Mesendoderm (in vitro differentiated cells): ENCODE measurements around the gene CRYBB1.

Source experiments
- DNase-seq: peaks from one replicate; pipeline ENCODE4 v3.0.0; 2013
- H2AK5ac ChIP-seq: 2 replicates; pipeline ENCODE4 v1.6.1; 2013; ENCODE audit warnings: low read length, inconsistent platforms
- H2BK120ac ChIP-seq: 2 replicates; pipeline ENCODE4 v1.6.1; 2013; ENCODE audit warnings: low read depth, mild to moderate bottlenecking, low read length, moderate library complexity, mixed read lengths
- H2BK15ac ChIP-seq: replicated peaks from 2 replicates; pipeline ENCODE4 v1.6.1; 2013; ENCODE audit warnings: low read depth, mild to moderate bottlenecking, moderate library complexity
- H2BK5ac ChIP-seq: 2 replicates; pipeline ENCODE4 v1.6.1; 2013; ENCODE audit warnings: low read length, inconsistent platforms
- H3K18ac ChIP-seq: 2 replicates; pipeline ENCODE4 v1.6.1; 2013; ENCODE audit warnings: mild to moderate bottlenecking, low read length, mixed read lengths
- H3K23ac ChIP-seq: one replicate; pipeline ENCODE4 v1.6.1; 2013; ENCODE audit warnings: low read length
- H3K27ac ChIP-seq: 2 replicates; pipeline ENCODE4 v1.5.1; 2013; ENCODE audit warnings: low read depth, mild to moderate bottlenecking, inconsistent platforms, low read length, moderate library complexity
- H3K27me3 ChIP-seq: 2 replicates; pipeline ENCODE4 v1.6.1; 2013; ENCODE audit warnings: low read length, control low read depth, mild to moderate bottlenecking, inconsistent platforms; ENCODE audit not compliant: insufficient read depth, poor library complexity
- H3K36me3 ChIP-seq: 2 replicates; pipeline ENCODE4 v1.6.1; 2013; ENCODE audit warnings: low read length, inconsistent platforms; ENCODE audit not compliant: control insufficient read depth, insufficient read depth
- H3K4ac ChIP-seq: one replicate; pipeline ENCODE4 v1.6.1; 2013; ENCODE audit warnings: low read depth, mild to moderate bottlenecking, low read length, moderate library complexity
- H3K4me1 ChIP-seq: 2 replicates; pipeline ENCODE4 v1.6.1; 2013; ENCODE audit warnings: low read depth, low read length, inconsistent platforms; ENCODE audit not compliant: control insufficient read depth
- H3K4me2 ChIP-seq: 2 replicates; pipeline ENCODE4 v1.6.1; 2013; ENCODE audit warnings: low read length
- H3K4me3 ChIP-seq: 2 replicates; pipeline ENCODE4 v1.5.1; 2013; ENCODE audit warnings: mild to moderate bottlenecking, low read length
- H3K56ac ChIP-seq: one replicate; pipeline ENCODE4 v1.6.1; 2013; ENCODE audit warnings: low read length
- H3K79me1 ChIP-seq: 2 replicates; pipeline ENCODE4 v1.6.1; 2013; ENCODE audit warnings: low read length, inconsistent platforms
- H3K79me2 ChIP-seq: 2 replicates; pipeline ENCODE4 v1.6.1; 2013; ENCODE audit warnings: mild to moderate bottlenecking, low read length; ENCODE audit not compliant: control insufficient read depth, insufficient read depth
- H3K9ac ChIP-seq: 2 replicates; pipeline ENCODE4 v1.6.1; 2013; ENCODE audit warnings: low read length, inconsistent platforms
- H4K5ac ChIP-seq: one replicate; pipeline ENCODE4 v1.6.1; 2013; ENCODE audit warnings: low read length
- H4K8ac ChIP-seq: one replicate; pipeline ENCODE4 v1.6.1; 2013; ENCODE audit warnings: low read depth, mild to moderate bottlenecking, control low read depth, low read length, moderate library complexity
- WGBS: extraction: QIAGEN DNeasy Blood & Tissue Kit; methylation state at CpG from one replicate; pipeline ENCODE4 v1.1.7; 2013; ENCODE audit warnings: low lambda C conversion rate, missing lambda C conversion rate; ENCODE audit not compliant: insufficient coverage; ENCODE audit errors: extremely low coverage; 5-methylcytosine and 5-hydroxymethylcytosine counted together

The CRYBB1 gene

GRCh38 chr22:26589845-26590736 is 27.7 kb downstream of the CRYBB1 start, which contains the start of gene TPST2:
TSS of gene TPST2 (minus strand) at chr22:26590132. CDS start at chr22:26541630, 48,502 bp downstream.
- Histone ChIP-seq H4K8ac (no peak within 1 kb of the TSS), H4K5ac (no peak within 1 kb of the TSS), H3K79me1 (peaks cover 5% of the 10 kb centered on the region), H3K4me1 (peaks cover 6% of the 10 kb centered on the region), H3K23ac (peak within 1 kb of the TSS; percentile 90), H3K4me2 (peak within 1 kb of the TSS; percentile 17), H2BK120ac (peak within 1 kb of the TSS; percentile 90), H3K4me3 (peak within 1 kb of the TSS; percentile 93), H3K4ac (peak within 1 kb of the TSS; percentile 96), H3K79me2 (peaks cover 44% of the 10 kb centered on the region), H2BK15ac (no peak within 1 kb of the TSS), H3K27ac (peak within 1 kb of the TSS; percentile 1), H3K36me3 (no peaks in the 10 kb centered on the region), H2AK5ac (no peak within 1 kb of the TSS), H3K27me3 (no peaks in the 10 kb centered on the region), H3K18ac (peak within 1 kb of the TSS; percentile 89), H3K56ac (peak within 1 kb of the TSS; percentile 93), H2BK5ac (peak within 1 kb of the TSS; percentile 61), H3K9ac (peak within 1 kb of the TSS; percentile 92)
- no CpG with 5 or more reads among the region's 72 CpGs for WGBS
- peak; percentile 84 for DNase-seq

GRCh38 chr22:26589367-26589844 is 28.4 kb downstream of the CRYBB1 start:
- Histone ChIP-seq H3K79me1 (peaks cover 5% of the 10 kb centered on the region), H3K18ac (peak overlapping the region; percentile 89), H3K56ac (peak overlapping the region; percentile 93), H3K4ac (peak overlapping the region; percentile 96), H3K4me2 (peak overlapping the region; percentile 4), H3K4me3 (peak overlapping the region; percentile 93), H3K4me1 (peaks cover 6% of the 10 kb centered on the region), H2BK15ac (no peak overlapping the region), H3K36me3 (no peaks in the 10 kb centered on the region), H3K27me3 (no peaks in the 10 kb centered on the region), H3K79me2 (peaks cover 51% of the 10 kb centered on the region), H3K23ac (peak overlapping the region; percentile 90), H2BK5ac (peak overlapping the region; percentile 61), H4K5ac (no peak overlapping the region), H3K9ac (peak overlapping the region; percentile 92), H2BK120ac (peak overlapping the region; percentile 90), H3K27ac (peak overlapping the region; percentile 1), H2AK5ac (no peak overlapping the region), H4K8ac (no peak overlapping the region)
- no CpG with 5 or more reads among the region's 44 CpGs for WGBS
- DNase-seq, result peak; percentile 68

- Histone ChIP-seq H3K79me1 (peaks cover 7% of the 10 kb centered on the region), H2BK120ac (no peak overlapping the region), H3K23ac (peak overlapping the region; percentile 90), H2BK15ac (no peak overlapping the region), H3K36me3 (peaks cover 2% of the 10 kb centered on the region), H3K18ac (peak overlapping the region; percentile 89), H4K8ac (no peak overlapping the region), H3K27ac (peak overlapping the region; percentile 1), H3K56ac (peak overlapping the region; percentile 93), H3K4me1 (peaks cover 6% of the 10 kb centered on the region), H3K79me2 (peaks cover 56% of the 10 kb centered on the region), H4K5ac (no peak overlapping the region), H2AK5ac (no peak overlapping the region), H3K27me3 (no peaks in the 10 kb centered on the region), H3K4me2 (peak overlapping the region; percentile 4), H2BK5ac (peak overlapping the region; percentile 61), H3K4me3 (peak overlapping the region; percentile 93), H3K4ac (peak overlapping the region; percentile 96), H3K9ac (peak overlapping the region; percentile 92)
- DNase-seq, result no peak
- no CpG with 5 or more reads among the region's 14 CpGs for WGBS
Measured at GRCh38 chr22:26588729-26589366, 29.0 kb downstream of the CRYBB1 start.

- Histone ChIP-seq H3K4me3 (no peak overlapping the region), H2BK15ac (no peak overlapping the region)
- DNase-seq, result no peak
Measured at GRCh38 chr22:26587991-26588613, 29.7 kb downstream of the CRYBB1 start.

GRCh38 chr22:26586556-26587325 is 31.1 kb downstream of the CRYBB1 start:
- Histone ChIP-seq H3K56ac (peak overlapping the region; percentile 58), H3K79me2 (peaks cover 68% of the 10 kb centered on the region), H2BK5ac (no peak overlapping the region), H3K27me3 (no peaks in the 10 kb centered on the region), H2BK15ac (no peak overlapping the region), H2AK5ac (no peak overlapping the region), H3K4me3 (no peak overlapping the region), H4K8ac (no peak overlapping the region), H3K36me3 (peaks cover 7% of the 10 kb centered on the region), H3K18ac (no peak overlapping the region), H3K4me1 (peaks cover 6% of the 10 kb centered on the region), H3K9ac (peak overlapping the region; percentile 58), H3K4me2 (peak overlapping the region; percentile 21), H3K27ac (no peak overlapping the region), H2BK120ac (no peak overlapping the region), H3K79me1 (peaks cover 11% of the 10 kb centered on the region), H3K4ac (no peak overlapping the region), H3K23ac (no peak overlapping the region), H4K5ac (no peak overlapping the region)
- no peak for DNase-seq
- no CpG with 5 or more reads among the region's 11 CpGs for WGBS

More at GRCh38 chr22:26587991-26588613, 29.7 kb downstream of the CRYBB1 start:
- Histone ChIP-seq H3K56ac (no peak overlapping the region), H3K9ac (no peak overlapping the region), H3K79me1 (peaks cover 7% of the 10 kb centered on the region), H3K36me3 (peaks cover 2% of the 10 kb centered on the region), H4K8ac (no peak overlapping the region), H3K23ac (no peak overlapping the region), H3K27me3 (no peaks in the 10 kb centered on the region), H3K79me2 (peaks cover 59% of the 10 kb centered on the region), H4K5ac (no peak overlapping the region), H3K4me1 (peaks cover 6% of the 10 kb centered on the region), H2BK120ac (no peak overlapping the region), H3K27ac (no peak overlapping the region), H3K4me2 (peak overlapping the region; percentile 4), H3K4ac (no peak overlapping the region), H2BK5ac (no peak overlapping the region), H3K18ac (no peak overlapping the region), H2AK5ac (no peak overlapping the region)
- no CpG with 5 or more reads among the region's 4 CpGs for WGBS
